Activated T-helper 17 cell treated with anti-CD3 and anti-CD28 coated beads, Interleukin-2, amount 50 U/mL, for 72 hours (primary cell): Measurements from ENCODE around the gene WDR36. TPM values are rescaled to one million over a fixed set of nuclear protein-coding genes. Genes with fewer than 3 reads are reported as not detected.

Experiments
- ATAC-seq: fragments of 150-1000 bp; cut with Tn5 transposase; replicated peaks from 2 replicates; pipeline ENCODE4 v1.10.0; 2021; ENCODE audit warnings: mild to moderate bottlenecking, moderate library complexity
- H3K27ac Mint-ChIP-seq: one replicate; pipeline ENCODE4 v1.8.0; 2022; ENCODE audit warnings: mixed read lengths
- H3K27me3 Mint-ChIP-seq: one replicate; pipeline ENCODE4 v1.8.0; 2022; ENCODE audit warnings: mixed read lengths
- H3K36me3 Mint-ChIP-seq: one replicate; pipeline ENCODE4 v1.8.0; 2022; ENCODE audit warnings: low read depth, mild to moderate bottlenecking, mixed read lengths
- H3K4me1 Mint-ChIP-seq: one replicate; pipeline ENCODE4 v1.8.0; 2022; ENCODE audit warnings: mixed read lengths
- H3K4me3 Mint-ChIP-seq: one replicate; pipeline ENCODE4 v1.8.0; 2022; ENCODE audit warnings: mild to moderate bottlenecking, mixed read lengths
- H3K9me3 Mint-ChIP-seq: one replicate; pipeline ENCODE4 v1.8.0; 2022; ENCODE audit warnings: mixed read lengths
- total RNA-seq, 2 donors: library from RNA; stranded (reverse); gene quantifications; one replicate each; pipeline ENCODE4 v1.2.3, GENCODE V29; 2022

The WDR36 gene
- total RNA-seq, 2 donors from 2014 or later, result 34.3 to 58.7 TPM

GRCh38 chr5:111119856-111120255 is 27.7 kb downstream of the WDR36 start:
- no peaks in the 10 kb centered on the region for H3K9me3 Mint-ChIP-seq
- no peak overlapping the region for H3K4me3 Mint-ChIP-seq
- H3K4me1 Mint-ChIP-seq, result peaks cover 4% of the 10 kb centered on the region
- H3K36me3 Mint-ChIP-seq, result peaks cover 98% of the 10 kb centered on the region
- H3K27ac Mint-ChIP-seq, result no peak overlapping the region
- H3K27me3 Mint-ChIP-seq, result no peaks in the 10 kb centered on the region
- ATAC-seq, result peak; percentile 92

GRCh38 chr5:111120911-111121310 is 28.8 kb downstream of the WDR36 start:
- no peak overlapping the region for H3K4me3 Mint-ChIP-seq
- H3K27ac Mint-ChIP-seq, result no peak overlapping the region
- H3K36me3 Mint-ChIP-seq, result peaks cover 97% of the 10 kb centered on the region
- H3K27me3 Mint-ChIP-seq, result no peaks in the 10 kb centered on the region
- peaks cover 4% of the 10 kb centered on the region for H3K4me1 Mint-ChIP-seq
- ATAC-seq, result no peak
- no peaks in the 10 kb centered on the region for H3K9me3 Mint-ChIP-seq

- Mint-ChIP-seq H3K36me3 (peaks cover 97% of the 10 kb centered on the region), H3K27ac (no peak overlapping the region), H3K4me3 (no peak overlapping the region), H3K27me3 (no peaks in the 10 kb centered on the region), H3K4me1 (peaks cover 4% of the 10 kb centered on the region), H3K9me3 (no peaks in the 10 kb centered on the region)
- ATAC-seq, result no peak
Measured at GRCh38 chr5:111121926-111122325, 29.8 kb downstream of the WDR36 start.

GRCh38 chr5:111122398-111122797 is 30.2 kb downstream of the WDR36 start:
- Mint-ChIP-seq H3K27ac (peak overlapping the region; percentile 35), H3K36me3 (peaks cover 97% of the 10 kb centered on the region), H3K4me3 (no peak overlapping the region), H3K9me3 (no peaks in the 10 kb centered on the region), H3K27me3 (no peaks in the 10 kb centered on the region), H3K4me1 (no peaks in the 10 kb centered on the region)
- no peak for ATAC-seq

GRCh38 chr5:111124793-111125192 is 32.6 kb downstream of the WDR36 start:
- no peaks in the 10 kb centered on the region for H3K27me3 Mint-ChIP-seq
- H3K4me1 Mint-ChIP-seq, result no peaks in the 10 kb centered on the region
- peak; percentile 78 for ATAC-seq
- peaks cover 95% of the 10 kb centered on the region for H3K36me3 Mint-ChIP-seq
- H3K4me3 Mint-ChIP-seq, result no peak overlapping the region
- peak overlapping the region; percentile 73 for H3K27ac Mint-ChIP-seq
- no peaks in the 10 kb centered on the region for H3K9me3 Mint-ChIP-seq

GRCh38 chr5:111126896-111127295 is 34.7 kb downstream of the WDR36 start:
- H3K9me3 Mint-ChIP-seq, result no peaks in the 10 kb centered on the region
- no peak for ATAC-seq
- H3K4me3 Mint-ChIP-seq, result no peak overlapping the region
- H3K4me1 Mint-ChIP-seq, result no peaks in the 10 kb centered on the region
- peaks cover 77% of the 10 kb centered on the region for H3K36me3 Mint-ChIP-seq
- no peaks in the 10 kb centered on the region for H3K27me3 Mint-ChIP-seq
- H3K27ac Mint-ChIP-seq, result no peak overlapping the region

GRCh38 chr5:111127453-111128195 is 35.5 kb downstream of the WDR36 start:
- peaks cover 70% of the 10 kb centered on the region for H3K36me3 Mint-ChIP-seq
- H3K9me3 Mint-ChIP-seq, result no peaks in the 10 kb centered on the region
- H3K4me3 Mint-ChIP-seq, result no peak overlapping the region
- ATAC-seq, result no peak
- no peaks in the 10 kb centered on the region for H3K4me1 Mint-ChIP-seq
- no peaks in the 10 kb centered on the region for H3K27me3 Mint-ChIP-seq
- H3K27ac Mint-ChIP-seq, result no peak overlapping the region

- Mint-ChIP-seq H3K9me3 (no peaks in the 10 kb centered on the region), H3K27me3 (no peaks in the 10 kb centered on the region), H3K4me1 (no peaks in the 10 kb centered on the region), H3K27ac (no peak overlapping the region), H3K36me3 (peaks cover 49% of the 10 kb centered on the region), H3K4me3 (no peak overlapping the region)
- no peak for ATAC-seq
Measured at GRCh38 chr5:111129938-111130337, 37.8 kb downstream of the WDR36 start.

GRCh38 chr5:111131356-111131755 is 39.2 kb downstream of the WDR36 start:
- H3K27ac Mint-ChIP-seq, result no peak overlapping the region
- H3K9me3 Mint-ChIP-seq, result no peaks in the 10 kb centered on the region
- H3K36me3 Mint-ChIP-seq, result peaks cover 36% of the 10 kb centered on the region
- ATAC-seq, result no peak
- no peaks in the 10 kb centered on the region for H3K27me3 Mint-ChIP-seq
- no peaks in the 10 kb centered on the region for H3K4me1 Mint-ChIP-seq
- H3K4me3 Mint-ChIP-seq, result no peak overlapping the region

- Mint-ChIP-seq H3K9me3 (no peaks in the 10 kb centered on the region), H3K4me3 (no peak overlapping the region), H3K4me1 (no peaks in the 10 kb centered on the region), H3K27me3 (no peaks in the 10 kb centered on the region), H3K36me3 (peaks cover 28% of the 10 kb centered on the region), H3K27ac (no peak overlapping the region)
- ATAC-seq, result no peak
Measured at GRCh38 chr5:111132076-111132475, 39.9 kb downstream of the WDR36 start.

- ATAC-seq, result peak; percentile 39
- Mint-ChIP-seq H3K27ac (no peak overlapping the region), H3K36me3 (peaks cover 20% of the 10 kb centered on the region), H3K9me3 (no peaks in the 10 kb centered on the region), H3K27me3 (no peaks in the 10 kb centered on the region), H3K4me3 (no peak overlapping the region), H3K4me1 (no peaks in the 10 kb centered on the region)
Measured at GRCh38 chr5:111132731-111133435, 40.7 kb downstream of the WDR36 start.

- Mint-ChIP-seq H3K27ac (no peak overlapping the region), H3K36me3 (peaks cover 15% of the 10 kb centered on the region), H3K4me3 (no peak overlapping the region), H3K9me3 (no peaks in the 10 kb centered on the region), H3K27me3 (no peaks in the 10 kb centered on the region), H3K4me1 (no peaks in the 10 kb centered on the region)
- ATAC-seq, result no peak
Measured at GRCh38 chr5:111133436-111133751, 41.2 kb downstream of the WDR36 start.

GRCh38 chr5:111134087-111134486 is 41.9 kb downstream of the WDR36 start:
- Mint-ChIP-seq H3K4me1 (no peaks in the 10 kb centered on the region), H3K36me3 (peaks cover 8% of the 10 kb centered on the region), H3K27ac (no peak overlapping the region), H3K4me3 (no peak overlapping the region), H3K27me3 (no peaks in the 10 kb centered on the region), H3K9me3 (no peaks in the 10 kb centered on the region)
- no peak for ATAC-seq

- peaks cover 3% of the 10 kb centered on the region for H3K36me3 Mint-ChIP-seq
- no peaks in the 10 kb centered on the region for H3K9me3 Mint-ChIP-seq
- H3K27ac Mint-ChIP-seq, result no peak overlapping the region
- H3K4me1 Mint-ChIP-seq, result no peaks in the 10 kb centered on the region
- no peak overlapping the region for H3K4me3 Mint-ChIP-seq
- ATAC-seq, result no peak
- no peaks in the 10 kb centered on the region for H3K27me3 Mint-ChIP-seq
Measured at GRCh38 chr5:111134864-111135263, 42.7 kb downstream of the WDR36 start.

GRCh38 chr5:111135363-111135762 is 43.2 kb downstream of the WDR36 start:
- no peaks in the 10 kb centered on the region for H3K27me3 Mint-ChIP-seq

More at GRCh38 chr5:111135363-111135762, 43.2 kb downstream of the WDR36 start:
- Mint-ChIP-seq H3K36me3 (no peaks in the 10 kb centered on the region), H3K4me3 (no peak overlapping the region), H3K4me1 (no peaks in the 10 kb centered on the region), H3K9me3 (no peaks in the 10 kb centered on the region), H3K27ac (no peak overlapping the region)
- no peak for ATAC-seq
